A549 (cell line): ENCODE measurements around the gene RAB8B. TPM values are rescaled to one million over a fixed set of nuclear protein-coding genes. Genes with fewer than 3 reads are reported as not detected.

Experiments
- ATAC-seq, 2 experiments: fragments of 200-7000 bp in 1 of 2; fragments of >200 bp in 1 of 2; cut with Nextera tagmentation in 1 of 2; cut with Tn5 transposase in 1 of 2; 3 replicates each; pipeline versions ENCODE4 v1.8.0 to v1.9.1; 2018 to 2020; ENCODE audit warnings: mild to moderate bottlenecking in 1 of 2, moderate library complexity in 1 of 2
- CTCF ChIA-PET: fragments of 300-600 bp; sonication (Branson Sonifier 250); formaldehyde crosslinking; extraction: SDS; loops from one replicate; lab custom pipeline; 2021; ENCODE audit warnings: antibody characterized with exemption, inconsistent platforms; lab: Yijun Ruan, JAX
- POLR2A ChIA-PET: fragments of 350-600 bp; formaldehyde crosslinking; extraction: SDS; loops from one replicate; lab custom pipeline; 2021; ENCODE audit warnings: antibody characterized with exemption, inconsistent platforms; lab: Yijun Ruan, JAX
- DNase-seq, 2 experiments: peaks; one replicate each; pipeline versions ENCODE4 v3.0.0 to v3.0.0-alpha.2; 2011 to 2016; ENCODE audit warnings: low read depth in 1 of 2, low spot score in 1 of 2
- FAIRE-seq: peaks from 2 replicates; lab custom pipeline; 2011; peaks lifted over from hg19 to GRCh38; lab: Jason Lieb, UNC
- H3K27ac ChIP-seq, 2 experiments: fragments of >200 bp; sonication (Bioruptor Twin); formaldehyde crosslinking; 3 replicates each; pipeline ENCODE4 v1.5.1; 2016 to 2017
- H3K4me1 ChIP-seq: fragments of >200 bp; sonication (Bioruptor Twin); formaldehyde crosslinking; 3 replicates; pipeline ENCODE4 v1.6.1; 2016
- H3K4me2 ChIP-seq: fragments of >200 bp; sonication (Bioruptor Twin); formaldehyde crosslinking; 3 replicates; pipeline ENCODE4 v1.6.1; 2016
- H3K4me3 ChIP-seq: fragments of >200 bp; sonication (Bioruptor Twin); formaldehyde crosslinking; 3 replicates; pipeline ENCODE4 v1.5.1; 2016
- H3K9me3 ChIP-seq: fragments of >200 bp; sonication (Bioruptor Twin); formaldehyde crosslinking; 3 replicates; pipeline ENCODE4 v1.6.1; 2016
- CBX8 ChIP-seq: fragments of 200-600 bp; sonication (generic); IDR thresholded peaks from 2 replicates; pipeline ENCODE4 v1.6.1; 2016
- CHD4 ChIP-seq: fragments of 200-600 bp; sonication (generic); IDR thresholded peaks from 2 replicates; pipeline ENCODE4 v1.6.1; 2016; ENCODE audit warnings: antibody characterized with exemption, mild to moderate bottlenecking, borderline replicate concordance
- FOSL2 ChIP-seq, 2 experiments: fragments of 450-650 bp in 1 of 2; fragments of >200 bp in 1 of 2; sonication (Bioruptor Twin) in 1 of 2; formaldehyde crosslinking; IDR thresholded peaks; 2 replicates each; pipeline versions ENCODE4 v1.5.0 to v1.6.1; 2016 to 2020; ENCODE audit warnings: mild to moderate bottlenecking in 1 of 2, moderate library complexity in 1 of 2
- HDAC2 ChIP-seq: fragments of 200-600 bp; sonication (generic); IDR thresholded peaks from 2 replicates; pipeline ENCODE4 v1.6.1; 2016
- HEYL ChIP-seq: fragments of 250-450 bp; sonication (Bioruptor Pico); IDR thresholded peaks from 2 replicates; pipeline ENCODE4 v1.8.0; 2021; ENCODE audit warnings: mild to moderate bottlenecking, moderate library complexity
- HOXA7 ChIP-seq: fragments of 250-450 bp; sonication (Bioruptor Pico); IDR thresholded peaks from 2 replicates; pipeline ENCODE4 v1.5.0; 2020; ENCODE audit warnings: mild to moderate bottlenecking, moderate library complexity
- JUNB ChIP-seq: fragments of >200 bp; sonication (Bioruptor Twin); formaldehyde crosslinking; IDR thresholded peaks from 2 replicates; pipeline ENCODE4 v1.6.1; 2016
- MAZ ChIP-seq: fragments of 150-350 bp; IDR thresholded peaks from 2 replicates; pipeline ENCODE4 v1.6.1; 2014; ENCODE audit warnings: antibody characterized with exemption, low read depth, low read length, borderline replicate concordance
- NR3C1 ChIP-seq: fragments of >200 bp; sonication (Bioruptor Twin); formaldehyde crosslinking; IDR thresholded peaks from 3 replicates; pipeline ENCODE4 v1.6.1; 2017
- PHF8 ChIP-seq: fragments of 200-600 bp; sonication (generic); IDR thresholded peaks from 2 replicates; pipeline ENCODE4 v1.6.1; 2016; ENCODE audit warnings: low read depth, mild to moderate bottlenecking, antibody characterized with exemption, moderate library complexity, borderline replicate concordance
- RCOR1 ChIP-seq: fragments of 150-350 bp; IDR thresholded peaks from 2 replicates; pipeline ENCODE4 v1.6.1; 2014; ENCODE audit warnings: antibody characterized with exemption, low read length, low read depth
- RFX5 ChIP-seq: fragments of 450-650 bp; IDR thresholded peaks from 2 replicates; pipeline ENCODE4 v1.7.1; 2014; ENCODE audit warnings: antibody characterized with exemption, mild to moderate bottlenecking, moderate library complexity
- RNF2 ChIP-seq: fragments of 200-600 bp; sonication (generic); IDR thresholded peaks from 2 replicates; pipeline ENCODE4 v1.6.1; 2016; ENCODE audit warnings: low read depth, mild to moderate bottlenecking, antibody characterized with exemption, moderate library complexity, borderline replicate concordance
- SMC3 ChIP-seq: fragments of >200 bp; sonication (Bioruptor Twin); formaldehyde crosslinking; IDR thresholded peaks from 3 replicates; pipeline ENCODE4 v1.6.1; 2018; ENCODE audit warnings: inconsistent platforms
- TFCP2L1 ChIP-seq: fragments of 250-450 bp; sonication (Bioruptor Pico); IDR thresholded peaks from 2 replicates; pipeline ENCODE4 v1.5.0; 2021; ENCODE audit warnings: mild to moderate bottlenecking
- ZC3H11A ChIP-seq: fragments of 450-650 bp; IDR thresholded peaks from 2 replicates; pipeline ENCODE4 v1.6.1; 2014; ENCODE audit warnings: antibody characterized with exemption, mild to moderate bottlenecking
- WGBS: methylation state at CpG from one replicate; pipeline ENCODE4 v1.1.6; 2017; ENCODE audit errors: missing lambda C conversion rate; 5-methylcytosine and 5-hydroxymethylcytosine counted together
- polyA plus RNA-seq, 4 experiments: library from polyadenylated mRNA; depleted of rRNA in 3 of 4; stranded (reverse); fragments of >200 nt; fragmentation: RNase III in 1 of 4; extraction: RNeasy Plus Mini Kit Qiagen cat#74134 plus additional on column Dnase treatment in 1 of 4; gene quantifications; 2 replicates in 3 of 4; 3 replicates in 1 of 4; pipeline ENCODE4 v1.2.3, GENCODE V29; 2011 to 2017
- TF ChIP-seq, protein P1 (sequence below): fragments of >200 bp; sonication (Bioruptor Twin); formaldehyde crosslinking; IDR thresholded peaks from 2 replicates; pipeline ENCODE4 v1.6.1; 2016
- TF ChIP-seq, protein P2 (sequence below): fragments of 200-600 bp; sonication (generic); IDR thresholded peaks from 2 replicates; pipeline ENCODE4 v1.6.1; 2016; ENCODE audit warnings: antibody characterized with exemption, mild to moderate bottlenecking, moderate library complexity

RAB8B gene
- polyA plus RNA-seq, 2 of the 4 experiments (the other 2 are of a cell fraction): 21.5 to 41.4 TPM

DNA sequence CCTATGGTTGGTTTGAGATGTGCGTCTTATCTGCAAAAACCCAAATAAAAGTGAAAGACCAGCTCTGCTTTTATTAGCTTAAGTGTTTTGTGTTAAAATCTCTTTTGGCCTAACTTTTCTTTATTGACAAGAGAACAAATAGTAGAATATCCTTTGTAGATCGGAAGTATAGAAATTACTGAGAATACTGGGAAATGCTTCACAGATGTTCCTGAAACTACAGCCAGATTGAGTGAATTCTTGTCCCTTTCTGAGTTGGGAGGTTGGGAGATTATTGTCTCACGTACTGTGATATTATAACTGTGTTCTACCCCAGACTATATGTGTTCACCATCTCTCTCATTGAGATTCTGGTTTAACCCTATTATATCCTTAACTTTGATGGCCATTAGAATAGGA lies 21.7 kb downstream of the RAB8B start:
- Histone ChIP-seq H3K27ac (no peak overlapping the region), H3K4me2 (no peak overlapping the region), H3K4me3 (no peak overlapping the region), H3K4me1 (peaks cover 19% of the 10 kb centered on the region), H3K9me3 (no peaks in the 10 kb centered on the region)
- POLR2A ChIA-PET: no interaction called here
- CTCF ChIA-PET: interaction anchor here (0.6 to 1.7 kb wide), 6 partner anchors 10 to 293 kb away, joined by 3 to 4 read pairs (median 4); partner anchors contain the start of gene USP3
- TF ChIP-seq TFCP2L1 (CRISPR knock-in tag) (no peak), CHD4 (no peak)
- DNase-seq (no peak), ATAC-seq (no peak), FAIRE-seq (no peak)
- WGBS: 93% methylated on average over 3 of the region's 3 CpGs

DNA sequence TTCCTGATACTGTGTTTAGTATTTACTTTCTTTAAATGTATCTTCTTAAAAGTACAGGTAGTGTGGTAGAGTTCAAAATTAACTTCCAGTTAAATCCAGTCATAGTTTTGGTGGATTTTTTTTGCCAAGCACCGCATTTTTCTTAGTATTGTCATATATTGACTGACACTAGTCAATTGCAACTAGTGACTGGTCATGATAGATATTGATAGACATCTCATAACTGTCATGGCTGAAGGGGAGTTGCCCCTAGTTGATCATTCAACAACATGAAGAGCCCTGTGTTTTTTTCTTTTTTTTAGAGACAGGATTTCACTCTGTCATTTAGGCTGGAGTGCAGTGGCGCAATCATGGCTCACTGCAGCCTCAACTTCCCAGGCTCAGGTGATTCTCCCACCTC lies 22.1 kb downstream of the RAB8B start:
- ChIA-PET CTCF (interaction anchor here (0.9 to 1.7 kb wide), 4 partner anchors 10 to 293 kb away, joined by 3 to 4 read pairs (median 4); partner anchors contain the start of gene USP3), POLR2A (no interaction called here)
- H3K4me1 ChIP-seq: peaks cover 19% of the 10 kb centered on the region
- no peak overlapping the region for H3K4me3 ChIP-seq
- FAIRE-seq: no peak
- no peak for DNase-seq
- peak overlapping the region; percentile 40; the same call in 2 of the 3 replicates for H3K4me2 ChIP-seq
- H3K9me3 ChIP-seq: no peaks in the 10 kb centered on the region
- TF ChIP-seq MAZ: no peak
- TF ChIP-seq SMC3: no peak
- no peak for TF ChIP-seq HOXA7
- TF ChIP-seq, protein P1, sequence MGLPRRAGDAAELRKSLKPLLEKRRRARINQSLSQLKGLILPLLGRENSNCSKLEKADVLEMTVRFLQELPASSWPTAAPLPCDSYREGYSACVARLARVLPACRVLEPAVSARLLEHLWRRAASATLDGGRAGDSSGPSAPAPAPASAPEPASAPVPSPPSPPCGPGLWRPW: no peak
- no peak for TF ChIP-seq HEYL (CRISPR knock-in tag)
- no peak for TF ChIP-seq TFCP2L1 (CRISPR knock-in tag)
- TF ChIP-seq JUNB: no peak
- no peak for TF ChIP-seq RFX5
- no peak for TF ChIP-seq ZC3H11A
- no peak for TF ChIP-seq RNF2
- TF ChIP-seq, protein P2, sequence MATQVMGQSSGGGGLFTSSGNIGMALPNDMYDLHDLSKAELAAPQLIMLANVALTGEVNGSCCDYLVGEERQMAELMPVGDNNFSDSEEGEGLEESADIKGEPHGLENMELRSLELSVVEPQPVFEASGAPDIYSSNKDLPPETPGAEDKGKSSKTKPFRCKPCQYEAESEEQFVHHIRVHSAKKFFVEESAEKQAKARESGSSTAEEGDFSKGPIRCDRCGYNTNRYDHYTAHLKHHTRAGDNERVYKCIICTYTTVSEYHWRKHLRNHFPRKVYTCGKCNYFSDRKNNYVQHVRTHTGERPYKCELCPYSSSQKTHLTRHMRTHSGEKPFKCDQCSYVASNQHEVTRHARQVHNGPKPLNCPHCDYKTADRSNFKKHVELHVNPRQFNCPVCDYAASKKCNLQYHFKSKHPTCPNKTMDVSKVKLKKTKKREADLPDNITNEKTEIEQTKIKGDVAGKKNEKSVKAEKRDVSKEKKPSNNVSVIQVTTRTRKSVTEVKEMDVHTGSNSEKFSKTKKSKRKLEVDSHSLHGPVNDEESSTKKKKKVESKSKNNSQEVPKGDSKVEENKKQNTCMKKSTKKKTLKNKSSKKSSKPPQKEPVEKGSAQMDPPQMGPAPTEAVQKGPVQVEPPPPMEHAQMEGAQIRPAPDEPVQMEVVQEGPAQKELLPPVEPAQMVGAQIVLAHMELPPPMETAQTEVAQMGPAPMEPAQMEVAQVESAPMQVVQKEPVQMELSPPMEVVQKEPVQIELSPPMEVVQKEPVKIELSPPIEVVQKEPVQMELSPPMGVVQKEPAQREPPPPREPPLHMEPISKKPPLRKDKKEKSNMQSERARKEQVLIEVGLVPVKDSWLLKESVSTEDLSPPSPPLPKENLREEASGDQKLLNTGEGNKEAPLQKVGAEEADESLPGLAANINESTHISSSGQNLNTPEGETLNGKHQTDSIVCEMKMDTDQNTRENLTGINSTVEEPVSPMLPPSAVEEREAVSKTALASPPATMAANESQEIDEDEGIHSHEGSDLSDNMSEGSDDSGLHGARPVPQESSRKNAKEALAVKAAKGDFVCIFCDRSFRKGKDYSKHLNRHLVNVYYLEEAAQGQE: no peak
- TF ChIP-seq PHF8: no peak
- TF ChIP-seq RCOR1: no peak
- TF ChIP-seq NR3C1: no peak
- TF ChIP-seq, all 56 proteins: peak for 0
- H3K27ac ChIP-seq: peak overlapping the region in 1 of 2 experiments; percentile 7; a peak in 1 of 6 replicates
- ATAC-seq: no peak
- WGBS: 95% methylated on average over 2 of the region's 2 CpGs

DNA sequence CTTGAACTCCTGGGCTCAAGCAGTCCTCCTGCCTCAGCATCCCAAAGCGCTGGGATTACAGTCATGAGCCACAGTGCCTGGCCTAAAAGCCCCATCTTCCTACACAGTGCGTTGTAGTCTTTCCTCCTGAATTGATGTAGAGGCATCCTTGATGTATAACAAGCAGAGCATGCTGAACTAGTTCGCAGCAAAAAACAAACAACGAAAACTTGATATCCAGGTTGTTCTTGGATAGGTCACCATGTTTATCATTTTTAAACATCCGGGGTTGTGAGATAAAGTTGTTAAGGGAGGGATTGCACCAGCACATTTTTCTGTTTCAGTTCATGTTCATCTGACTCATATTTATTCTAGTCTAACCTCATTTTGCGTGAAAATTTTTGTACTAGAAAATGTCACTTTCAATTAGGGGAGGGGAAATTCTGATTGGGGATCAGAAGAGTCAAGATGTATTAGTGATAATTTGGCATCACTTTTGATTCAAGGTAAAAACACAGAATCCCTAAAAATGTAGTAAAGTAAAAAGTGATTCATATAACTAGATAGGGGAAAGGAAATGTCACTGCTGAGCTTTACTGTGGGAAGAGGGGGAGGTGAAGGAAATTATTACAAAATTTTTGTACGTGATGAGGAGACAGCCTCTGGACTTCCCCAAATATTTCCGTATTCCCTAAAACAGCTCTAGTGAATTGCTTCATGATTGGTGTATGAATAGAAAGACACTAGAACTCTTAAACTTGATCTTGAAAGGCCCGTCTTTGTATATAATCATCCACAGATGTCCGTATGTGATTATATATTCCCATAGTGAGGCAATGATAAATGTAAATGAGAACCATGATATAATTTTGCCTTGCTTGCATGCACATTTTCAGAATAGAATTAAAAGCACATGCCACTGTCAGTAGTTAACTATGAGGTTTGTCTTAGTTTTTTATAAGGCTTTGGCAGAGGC lies 22.9 kb downstream of the RAB8B start:
- peak; percentile 13 for FAIRE-seq
- Histone ChIP-seq H3K4me1 (peaks cover 19% of the 10 kb centered on the region), H3K4me3 (no peak overlapping the region), H3K27ac (peak overlapping the region in 1 of 2 experiments; percentile 29; a peak in 3 of 6 replicates), H3K9me3 (no peaks in the 10 kb centered on the region)
- WGBS: 66% methylated on average over 10 of the region's 10 CpGs
- no peak for DNase-seq
- ATAC-seq: peak in 1 of 2 experiments; percentile 48; a peak in 3 of 6 replicates
- ChIA-PET CTCF (interaction anchor here (1.2 to 1.7 kb wide), 2 partner anchors 9 to 20 kb away, joined by 4 read pairs; no protein-coding TSS in a partner anchor), POLR2A (no interaction called here)
- no peak for TF ChIP-seq HDAC2
- no peak for TF ChIP-seq CBX8
- TF ChIP-seq FOSL2 (IDR thresholded peaks at IDR 0.05): no peak
- peak; percentile 32 for TF ChIP-seq FOSL2 (CRISPR knock-in tag; IDR thresholded peaks at IDR 0.05)
- TF ChIP-seq, protein P2: no peak
- no peak for TF ChIP-seq HEYL (CRISPR knock-in tag)
- TF ChIP-seq, all 56 proteins: peak for 1
- peak overlapping the region; percentile 40 for H3K4me2 ChIP-seq
